Measurements from ENCODE around the gene KIF3A. TPM values are rescaled to one million over a fixed set of nuclear protein-coding genes. Genes with fewer than 3 reads are reported as not detected.

Gene KIF3A
- total RNA-seq, 1 experiment from 2014 or later = 15.2 TPM

DNA sequence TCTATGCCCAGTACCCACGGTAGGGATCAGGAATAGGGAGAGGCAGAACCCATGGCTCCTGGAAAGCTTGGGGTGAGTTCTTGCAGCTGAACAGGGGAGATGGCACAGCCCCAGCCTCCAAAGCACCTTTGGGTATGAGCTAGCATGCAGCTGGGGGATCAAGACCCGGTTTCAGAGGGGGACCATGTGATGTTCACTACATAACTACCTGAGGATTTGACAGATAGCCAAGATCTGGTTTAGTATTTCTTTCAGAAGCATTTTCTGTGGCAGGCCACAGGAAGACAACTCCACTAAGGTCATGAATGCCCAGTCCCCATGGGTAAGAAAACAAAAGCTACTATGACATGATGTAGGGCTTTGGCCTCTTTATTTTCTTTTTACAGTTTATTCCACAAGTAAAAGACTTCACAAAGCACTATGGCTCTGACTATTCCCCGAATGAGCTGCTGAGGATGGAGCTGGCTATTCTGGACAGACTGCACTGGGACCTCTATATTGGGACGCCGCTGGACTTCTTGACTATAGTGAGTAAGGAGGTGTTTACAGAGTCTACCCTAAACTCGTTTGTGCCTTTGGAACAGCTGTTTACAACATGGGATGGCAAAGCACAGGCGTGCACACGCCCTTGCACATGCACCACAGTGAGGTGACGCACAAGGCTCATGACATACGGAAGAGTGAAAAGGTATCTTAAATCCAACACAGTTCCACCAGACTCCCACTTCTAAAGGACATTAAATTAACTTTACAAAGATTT, 13.3 kb upstream of the KIF3A start:
- no peaks in the 10 kb centered on the region for H3K27me3 ChIP-seq (ENCODE audit: insufficient read depth, low read depth)
- H3K9me3 ChIP-seq (ENCODE audit: insufficient read depth, low read depth) = no peaks in the 10 kb centered on the region
- H3K4me2 ChIP-seq = no peak overlapping the region
- BruUV-seq (replicated peaks) = no TSS peak
- no peak overlapping the region for H3K27ac ChIP-seq
- H3K9me2 ChIP-seq (ENCODE audit: insufficient read depth) = no peaks in the 10 kb centered on the region
- no peaks in the 10 kb centered on the region for H3K79me2 ChIP-seq (ENCODE audit: low read depth)
- intact Hi-C loops (cut with micrococcal nuclease; ENCODE audit: unreplicated experiment) = loop anchor here (5.0 kb wide), 1 partner anchor 117 kb away; the partner anchor contains the start of genes GDF9 and UQCRQ
- no peaks in the 10 kb centered on the region for H3K4me1 ChIP-seq (replicated peaks; ENCODE audit: insufficient read depth)
- H4K20me1 ChIP-seq (ENCODE audit: insufficient read depth) = no peaks in the 10 kb centered on the region
- DNase-seq = no peak
- no peaks in the 10 kb centered on the region for H3K36me3 ChIP-seq (ENCODE audit: low read depth)
- H2AFZ ChIP-seq = no peak overlapping the region
- H3F3A ChIP-seq (ENCODE audit: insufficient read depth, low read depth) = peaks cover 5% of the 10 kb centered on the region; the same call in 1 of the 2 replicates
- H3K4me3 ChIP-seq = no peak overlapping the region
- POLR2A ChIA-PET (ENCODE audit: unreplicated experiment) = interaction anchor here (0.8 kb wide), 1 partner anchor 25 kb away, joined by 3 read pairs; no protein-coding TSS in a partner anchor
- CTCF ChIA-PET = no interaction called here
- TF ChIP-seq, protein P1, sequence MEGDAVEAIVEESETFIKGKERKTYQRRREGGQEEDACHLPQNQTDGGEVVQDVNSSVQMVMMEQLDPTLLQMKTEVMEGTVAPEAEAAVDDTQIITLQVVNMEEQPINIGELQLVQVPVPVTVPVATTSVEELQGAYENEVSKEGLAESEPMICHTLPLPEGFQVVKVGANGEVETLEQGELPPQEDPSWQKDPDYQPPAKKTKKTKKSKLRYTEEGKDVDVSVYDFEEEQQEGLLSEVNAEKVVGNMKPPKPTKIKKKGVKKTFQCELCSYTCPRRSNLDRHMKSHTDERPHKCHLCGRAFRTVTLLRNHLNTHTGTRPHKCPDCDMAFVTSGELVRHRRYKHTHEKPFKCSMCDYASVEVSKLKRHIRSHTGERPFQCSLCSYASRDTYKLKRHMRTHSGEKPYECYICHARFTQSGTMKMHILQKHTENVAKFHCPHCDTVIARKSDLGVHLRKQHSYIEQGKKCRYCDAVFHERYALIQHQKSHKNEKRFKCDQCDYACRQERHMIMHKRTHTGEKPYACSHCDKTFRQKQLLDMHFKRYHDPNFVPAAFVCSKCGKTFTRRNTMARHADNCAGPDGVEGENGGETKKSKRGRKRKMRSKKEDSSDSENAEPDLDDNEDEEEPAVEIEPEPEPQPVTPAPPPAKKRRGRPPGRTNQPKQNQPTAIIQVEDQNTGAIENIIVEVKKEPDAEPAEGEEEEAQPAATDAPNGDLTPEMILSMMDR (conservative IDR thresholded peaks at IDR 0.05) = no peak
- no peak for TF ChIP-seq EZH2 (IDR thresholded peaks at IDR 0.05; ENCODE audit: low read depth)

DNA sequence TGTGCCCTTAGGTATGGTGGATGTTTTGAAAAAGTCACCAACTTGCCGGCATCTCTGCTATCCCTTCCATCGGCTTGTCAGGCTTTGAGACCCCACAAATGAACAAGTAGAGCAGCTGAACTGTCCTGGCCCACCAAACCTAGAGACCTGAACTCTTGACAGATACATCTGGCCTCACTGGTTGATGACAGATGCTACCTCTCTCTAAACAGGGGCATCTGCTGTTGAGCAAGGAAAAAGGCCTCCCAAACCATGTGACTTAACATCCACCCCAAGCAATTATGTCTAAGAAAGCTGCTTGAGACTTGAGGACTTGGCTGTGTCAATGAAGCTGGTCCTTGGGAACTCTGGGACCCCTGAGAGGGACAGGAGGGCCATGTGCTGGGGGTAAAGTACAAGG, 12.2 kb upstream of the KIF3A start:
- no peaks in the 10 kb centered on the region for H3K4me1 ChIP-seq (replicated peaks; ENCODE audit: insufficient read depth)
- POLR2A ChIA-PET (ENCODE audit: unreplicated experiment) = interaction anchor here (0.7 kb wide), 1 partner anchor 28 kb away, joined by 4 read pairs; no protein-coding TSS in a partner anchor
- H3K27ac ChIP-seq = no peak overlapping the region
- intact Hi-C loops (cut with micrococcal nuclease; ENCODE audit: unreplicated experiment) = no loop called here
- peaks cover 5% of the 10 kb centered on the region; the same call in 1 of the 2 replicates for H3F3A ChIP-seq (ENCODE audit: insufficient read depth, low read depth)
- no peaks in the 10 kb centered on the region for H3K79me2 ChIP-seq (ENCODE audit: low read depth)
- BruUV-seq (replicated peaks) = no TSS peak
- no peak overlapping the region for H3K4me3 ChIP-seq
- H3K27me3 ChIP-seq (ENCODE audit: insufficient read depth, low read depth) = no peaks in the 10 kb centered on the region
- H3K9me2 ChIP-seq (ENCODE audit: insufficient read depth) = no peaks in the 10 kb centered on the region
- H4K20me1 ChIP-seq (ENCODE audit: insufficient read depth) = no peaks in the 10 kb centered on the region
- CTCF ChIA-PET = no interaction called here
- TF ChIP-seq EZH2 (IDR thresholded peaks at IDR 0.05; ENCODE audit: low read depth) = no peak
- TF ChIP-seq, protein P1 (conservative IDR thresholded peaks at IDR 0.05) = no peak
- no peak for DNase-seq
- no peak overlapping the region for H3K4me2 ChIP-seq
- H3K9me3 ChIP-seq (ENCODE audit: insufficient read depth, low read depth) = no peaks in the 10 kb centered on the region
- H3K36me3 ChIP-seq (ENCODE audit: low read depth) = no peaks in the 10 kb centered on the region
- H2AFZ ChIP-seq = no peak overlapping the region

DNA sequence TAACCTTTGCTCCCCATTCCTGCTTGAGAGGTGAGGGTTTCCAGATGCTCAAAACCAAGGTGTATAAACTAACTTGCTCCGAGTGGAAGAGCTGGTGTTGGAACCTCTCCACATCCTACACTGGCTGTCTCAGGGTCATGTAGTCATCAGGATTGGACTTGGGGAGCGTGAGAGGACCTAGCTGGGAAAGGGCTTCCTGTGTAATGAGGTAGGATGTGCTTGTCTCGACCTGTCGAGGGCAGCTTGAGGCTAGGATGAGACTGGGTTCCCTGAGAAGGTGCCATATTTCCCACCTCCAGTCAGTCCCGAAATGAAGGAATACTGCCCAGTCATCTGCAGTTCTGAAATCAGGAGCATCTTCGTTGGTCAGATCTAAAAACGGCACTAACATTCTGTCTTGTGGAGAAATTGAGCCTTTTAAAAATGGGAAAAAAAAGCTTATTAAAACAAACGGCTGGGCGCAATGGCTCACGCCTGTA, 11.2 kb upstream of the KIF3A start:
- no peak for TF ChIP-seq EZH2 (IDR thresholded peaks at IDR 0.05; ENCODE audit: low read depth)
- TF ChIP-seq, protein P1 (conservative IDR thresholded peaks at IDR 0.05) = no peak
- Histone ChIP-seq H3F3A (ENCODE audit: insufficient read depth, low read depth) (peaks cover 5% of the 10 kb centered on the region; the same call in 1 of the 2 replicates), H3K4me3 (no peak overlapping the region), H3K9me2 (ENCODE audit: insufficient read depth) (no peaks in the 10 kb centered on the region), H3K4me2 (no peak overlapping the region), H3K4me1 (replicated peaks; ENCODE audit: insufficient read depth) (no peaks in the 10 kb centered on the region), H3K9me3 (ENCODE audit: insufficient read depth, low read depth) (no peaks in the 10 kb centered on the region), H3K79me2 (ENCODE audit: low read depth) (no peaks in the 10 kb centered on the region), H3K27ac (no peak overlapping the region), H4K20me1 (ENCODE audit: insufficient read depth) (no peaks in the 10 kb centered on the region), H3K27me3 (ENCODE audit: insufficient read depth, low read depth) (no peaks in the 10 kb centered on the region), H2AFZ (no peak overlapping the region), H3K36me3 (ENCODE audit: low read depth) (no peaks in the 10 kb centered on the region)
- BruUV-seq (replicated peaks) = no TSS peak
- ChIA-PET POLR2A (ENCODE audit: unreplicated experiment) (no interaction called here), CTCF (no interaction called here)
- DNase-seq = no peak
- intact Hi-C loops (cut with micrococcal nuclease; ENCODE audit: unreplicated experiment) = no loop called here

Data from PC-9 (cell line).